AG10803 (cell line): ENCODE measurements around the gene H2BK1.

Experiments used
- DNase-seq: peaks from one replicate; pipeline ENCODE4 v3.0.0; 2010; ENCODE audit warnings: low read depth
- H3K4me3 ChIP-seq: 2 replicates; pipeline ENCODE4 v1.5.1; 2011; ENCODE audit warnings: mild to moderate bottlenecking, low read length, control low read depth
- CTCF ChIP-seq: conservative IDR thresholded peaks from 2 replicates; pipeline ENCODE4 v1.5.1; 2011; ENCODE audit warnings: mild to moderate bottlenecking, low read length, control low read depth, inconsistent platforms

Gene H2BK1

GRCh38 chr7:151215396-151215795 is 5.1 kb upstream of the H2BK1 start:
- no peak for DNase-seq
- TF ChIP-seq CTCF: no peak
- H3K4me3 ChIP-seq: no peak overlapping the region

GRCh38 chr7:151213826-151214225 is 3.5 kb upstream of the H2BK1 start:
- TF ChIP-seq CTCF: no peak
- H3K4me3 ChIP-seq: no peak overlapping the region
- DNase-seq: no peak

GRCh38 chr7:151212626-151213025 is 2.3 kb upstream of the H2BK1 start:
- no peak for DNase-seq
- TF ChIP-seq CTCF: no peak
- H3K4me3 ChIP-seq: no peak overlapping the region

GRCh38 chr7:151211155-151211772 is 976 bp upstream of the H2BK1 start:
- no peak for TF ChIP-seq CTCF
- no peak for DNase-seq

GRCh38 chr7:151209588-151209987 is 700 bp downstream of the H2BK1 start:
- no peak for TF ChIP-seq CTCF
- H3K4me3 ChIP-seq: no peak overlapping the region
- no peak for DNase-seq

More at GRCh38 chr7:151211155-151211772, 976 bp upstream of the H2BK1 start:
- no peak overlapping the region for H3K4me3 ChIP-seq

- TF ChIP-seq CTCF: no peak
- H3K4me3 ChIP-seq: no peak overlapping the region
- DNase-seq: no peak
Observed at GRCh38 chr7:151208253-151208862, 1.9 kb downstream of the H2BK1 start.

- H3K4me3 ChIP-seq: no peak overlapping the region
- no peak for DNase-seq
- TF ChIP-seq CTCF: no peak
Observed at GRCh38 chr7:151207804-151208203, 2.5 kb downstream of the H2BK1 start.
